Measurements from ENCODE around the gene PLXNB2.

PLXNB2 gene

DNA sequence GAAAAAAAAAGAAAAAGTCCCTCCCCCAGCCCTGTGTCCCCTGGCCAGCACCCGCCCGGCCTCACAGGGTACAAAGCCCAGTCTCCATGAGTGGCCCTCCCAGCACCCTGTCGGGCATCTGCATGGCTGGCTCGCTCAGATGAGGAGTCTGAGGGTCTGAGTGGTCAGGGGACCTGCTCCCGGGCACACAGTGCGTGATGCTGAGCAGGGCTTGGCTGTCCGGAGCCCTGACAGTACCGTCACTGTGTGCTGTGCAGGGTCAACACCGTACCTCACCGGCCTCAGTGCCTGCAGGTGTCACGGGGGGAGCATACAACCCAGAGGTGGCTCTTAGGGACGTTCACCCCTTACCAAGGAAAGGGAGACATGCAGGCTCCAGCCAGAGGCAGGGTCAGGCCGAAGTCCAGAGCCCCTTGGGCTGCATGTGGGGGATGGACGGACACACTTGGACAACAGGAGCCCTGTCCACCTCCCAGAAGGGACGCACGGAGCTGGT lies 3.6 kb upstream of the PLXNB2 start:
- no peak for DNase-seq

GRCh38 chr22:50310031-50310722 lies 2.7 kb upstream of the PLXNB2 start:
- DNase-seq: no peak

DNA sequence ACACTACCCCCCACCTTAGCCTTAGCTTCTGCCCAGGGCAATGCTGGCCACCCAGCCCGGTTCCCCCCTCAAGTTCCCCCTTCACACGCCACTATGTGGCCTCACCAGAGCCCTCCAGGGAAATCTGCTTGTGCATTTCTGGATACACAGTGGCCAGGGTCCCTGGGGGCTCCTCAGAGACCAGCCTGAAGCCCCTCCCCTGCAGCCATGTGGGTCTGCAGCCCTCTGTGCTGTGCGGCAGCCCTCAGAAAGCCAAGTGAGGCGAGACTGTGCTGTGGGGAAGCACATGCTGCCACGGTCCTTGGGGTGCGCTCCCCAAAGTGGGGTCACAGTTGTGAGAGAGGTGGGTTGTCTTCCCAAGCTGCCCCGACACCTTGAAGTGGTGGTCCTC lies 2.1 kb upstream of the PLXNB2 start:
- no peak for DNase-seq

GRCh38 chr22:50308986-50309600 lies 1.6 kb upstream of the PLXNB2 start:
- no peak for DNase-seq

- DNase-seq: no peak
Observed at GRCh38 chr22:50308597-50308935, 1.1 kb upstream of the PLXNB2 start.

- DNase-seq: no peak
Observed at GRCh38 chr22:50307890-50308596, 597 bp upstream of the PLXNB2 start.

DNA sequence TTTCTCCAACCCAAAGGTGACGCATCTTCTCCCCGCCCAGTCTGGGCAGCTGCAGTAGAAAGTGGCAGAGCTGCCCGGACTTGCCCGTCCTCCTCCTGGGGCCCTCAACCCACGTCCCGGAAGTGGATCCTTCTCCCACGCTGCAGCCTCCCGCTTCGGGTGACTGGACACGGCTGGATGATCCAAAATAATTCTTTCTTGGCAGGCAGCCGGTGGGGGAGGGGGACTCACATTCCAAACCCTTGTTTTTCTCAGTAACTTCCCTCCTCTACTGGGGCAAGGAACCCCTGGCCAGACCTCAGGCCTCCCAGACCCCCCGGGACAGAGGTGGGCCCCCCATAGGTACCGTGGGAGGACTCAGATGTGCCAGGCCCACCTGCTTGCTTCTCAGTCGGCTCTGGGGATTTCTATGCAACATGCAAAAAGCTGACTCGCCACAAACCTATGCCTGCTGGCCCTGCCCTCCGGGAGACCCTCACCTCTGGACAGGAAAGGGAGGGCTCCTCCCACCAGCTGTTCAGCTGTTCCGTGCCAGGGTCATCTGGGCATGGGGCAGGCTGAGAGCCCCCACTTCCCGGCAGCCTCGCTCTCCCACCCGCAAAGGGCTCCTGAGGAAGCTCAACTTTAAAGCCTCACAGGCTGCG lies 1.4 kb downstream of the PLXNB2 start:
- DNase-seq: peak; percentile 87

GRCh38 chr22:50305393-50305922 lies 2.0 kb downstream of the PLXNB2 start:
- DNase-seq: peak; percentile 83

DNA sequence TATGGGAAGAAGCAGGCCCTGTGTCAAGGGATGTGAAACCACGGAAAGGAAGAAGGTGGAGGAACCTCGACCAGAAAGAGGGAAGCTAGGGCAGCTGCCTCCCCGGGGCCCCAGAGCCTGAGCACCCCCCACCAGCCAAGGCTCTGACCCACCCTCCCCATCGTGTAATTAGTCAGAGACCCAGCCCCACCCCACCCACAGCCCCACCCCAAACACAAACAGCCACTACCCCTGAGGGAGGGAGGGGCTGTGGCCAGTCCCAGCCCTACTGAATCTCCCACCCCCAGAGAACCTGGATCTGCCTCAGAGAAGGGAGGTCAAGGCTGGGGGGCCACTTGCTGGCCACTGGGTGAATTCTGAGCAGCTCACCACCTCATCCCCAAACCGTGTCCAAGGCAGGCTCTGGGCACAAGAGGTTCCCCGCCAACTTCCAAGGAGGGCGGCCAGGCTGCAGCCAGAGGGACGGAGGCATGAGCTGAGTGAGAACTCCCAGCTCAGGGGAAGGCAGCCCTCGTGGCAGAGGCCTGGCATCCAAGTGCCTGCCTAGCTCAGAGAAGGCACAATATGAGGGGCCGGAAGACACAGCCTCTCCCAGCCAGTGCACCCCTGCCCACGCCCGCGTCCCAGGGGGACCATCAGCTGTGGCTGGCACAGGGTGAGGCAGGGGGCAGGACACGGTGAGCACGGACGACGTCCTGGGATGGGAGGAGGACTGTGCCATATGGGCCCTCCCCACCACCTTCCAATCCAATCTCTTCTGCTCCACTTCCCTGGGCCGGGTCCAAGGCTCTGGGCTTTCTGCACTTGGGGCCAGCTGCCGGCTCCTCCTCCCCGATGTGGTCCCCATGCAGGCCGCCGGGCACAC lies 2.7 kb downstream of the PLXNB2 start:
- DNase-seq: no peak

GRCh38 chr22:50303848-50304527 lies 3.5 kb downstream of the PLXNB2 start:
- peak; percentile 29 for DNase-seq

DNA sequence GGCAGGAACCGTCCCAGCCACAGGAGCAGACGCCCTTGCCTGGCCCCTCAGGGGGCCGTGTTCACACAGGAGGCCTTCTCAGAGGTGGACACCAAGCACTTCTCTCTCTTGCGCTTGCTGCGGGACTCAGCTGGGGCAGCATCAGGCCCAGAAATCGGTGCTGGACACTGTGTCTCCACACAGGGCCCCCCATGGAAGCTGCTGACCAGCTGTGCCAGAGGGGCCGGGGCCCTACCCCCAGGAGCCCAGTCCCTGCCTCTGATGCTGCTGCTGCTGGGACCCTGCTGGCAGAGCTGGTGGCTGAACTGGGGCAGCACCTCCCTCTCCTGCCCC lies 4.0 kb downstream of the PLXNB2 start:
- no peak for DNase-seq

GRCh38 chr22:50302564-50302963 lies 4.9 kb downstream of the PLXNB2 start:
- DNase-seq: no peak

DNA sequence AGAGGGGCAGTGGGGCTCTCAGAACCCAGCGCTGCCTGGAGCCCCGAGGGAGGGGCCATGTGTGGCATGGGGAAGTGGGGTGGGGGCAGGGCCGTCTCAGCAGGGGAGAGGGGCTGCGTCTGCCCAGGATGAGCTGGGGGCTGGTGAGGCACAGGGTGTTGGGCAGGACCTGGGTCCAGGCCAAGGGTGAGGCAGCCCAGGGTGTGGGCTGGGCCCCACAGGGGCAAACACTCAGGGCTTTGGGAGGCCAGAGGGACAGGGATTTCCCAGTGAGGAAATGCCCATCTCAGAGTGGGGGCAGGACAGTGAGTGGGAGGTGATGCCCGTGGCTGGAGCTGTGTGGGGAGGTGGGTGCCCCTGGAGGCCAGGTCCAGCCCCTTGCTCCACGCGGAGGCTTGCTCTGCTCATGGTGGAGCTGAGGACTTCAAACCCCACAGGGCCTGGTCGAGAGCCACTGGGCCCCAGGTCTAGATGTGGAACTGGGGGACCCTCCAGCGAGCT lies 5.4 kb downstream of the PLXNB2 start:
- no peak for DNase-seq

GRCh38 chr22:50301581-50301991 lies 5.9 kb downstream of the PLXNB2 start:
- DNase-seq: no peak

GRCh38 chr22:50300620-50301257 lies 6.7 kb downstream of the PLXNB2 start:
- no peak for DNase-seq

GRCh38 chr22:50299785-50300619 lies 7.4 kb downstream of the PLXNB2 start:
- DNase-seq: no peak

GRCh38 chr22:50298937-50299784 lies 8.3 kb downstream of the PLXNB2 start:
- no peak for DNase-seq

DNA sequence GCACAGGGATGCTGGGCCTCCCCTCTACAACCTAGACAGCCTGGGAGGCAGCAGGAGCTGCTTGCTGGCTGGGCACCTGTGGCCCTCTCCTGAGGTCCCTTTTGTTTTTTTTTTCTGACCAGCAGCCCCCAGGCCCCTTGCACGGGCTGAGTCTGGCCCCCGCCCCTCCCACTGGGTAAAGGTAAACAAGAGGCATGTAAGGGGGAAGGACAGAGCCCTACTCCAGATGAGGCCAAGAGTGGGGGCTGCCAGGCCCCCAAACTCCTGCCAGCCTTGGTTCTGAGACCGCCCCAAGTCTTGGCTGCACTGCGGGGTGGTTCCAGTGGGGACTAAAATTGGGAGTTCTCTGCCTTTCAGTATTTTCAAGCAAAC lies 9.2 kb downstream of the PLXNB2 start:
- no peak for DNase-seq
